Activated naive CD8-positive, alpha-beta T cell treated with anti-CD3 and anti-CD28 coated beads for 36 hours (primary cell): ENCODE results near the gene SORCS1. TPM values are rescaled to one million over a fixed set of nuclear protein-coding genes. Genes with fewer than 3 reads are reported as not detected.

Experiments
- DNase-seq: peaks from one replicate; pipeline ENCODE4 v3.0.0; 2021
- H3K27ac Mint-ChIP-seq: one replicate; pipeline ENCODE4 v1.8.0; 2022; ENCODE audit warnings: mild to moderate bottlenecking, moderate library complexity, mixed read lengths
- H3K27me3 Mint-ChIP-seq: one replicate; pipeline ENCODE4 v1.8.0; 2022; ENCODE audit warnings: mild to moderate bottlenecking, mixed read lengths
- H3K36me3 Mint-ChIP-seq: one replicate; pipeline ENCODE4 v1.8.0; 2021; ENCODE audit warnings: mild to moderate bottlenecking, mixed read lengths
- H3K4me1 Mint-ChIP-seq: one replicate; pipeline ENCODE4 v1.8.0; 2021; ENCODE audit warnings: mixed read lengths
- H3K4me3 Mint-ChIP-seq: one replicate; pipeline ENCODE4 v1.8.0; 2022; ENCODE audit warnings: mild to moderate bottlenecking, moderate library complexity, mixed read lengths
- H3K9me3 Mint-ChIP-seq: one replicate; pipeline ENCODE4 v1.8.0; 2022; ENCODE audit warnings: mixed read lengths
- total RNA-seq, 2 experiments: library from RNA; stranded (reverse); gene quantifications; one replicate each; pipeline ENCODE4 v1.2.3, GENCODE V29; 2021

Gene SORCS1
- total RNA-seq, 2 experiments from 2014 or later: not detected

- no peaks in the 10 kb centered on the region for H3K9me3 Mint-ChIP-seq
These were observed 533.3 kb downstream of the SORCS1 start for GRCh38 chr10:106631016-106631702.

GRCh38 chr10:106626371-106626770, 538.1 kb downstream of the SORCS1 start:
- no peak for DNase-seq
- H3K36me3 Mint-ChIP-seq: no peaks in the 10 kb centered on the region
- H3K9me3 Mint-ChIP-seq: no peaks in the 10 kb centered on the region
- no peak overlapping the region for H3K27ac Mint-ChIP-seq
- H3K4me3 Mint-ChIP-seq: no peak overlapping the region
- no peaks in the 10 kb centered on the region for H3K4me1 Mint-ChIP-seq
- no peaks in the 10 kb centered on the region for H3K27me3 Mint-ChIP-seq

More at GRCh38 chr10:106631016-106631702, 533.3 kb downstream of the SORCS1 start:
- H3K36me3 Mint-ChIP-seq: no peaks in the 10 kb centered on the region
- DNase-seq: no peak
- no peak overlapping the region for H3K4me3 Mint-ChIP-seq
- no peaks in the 10 kb centered on the region for H3K4me1 Mint-ChIP-seq
- no peak overlapping the region for H3K27ac Mint-ChIP-seq
- no peaks in the 10 kb centered on the region for H3K27me3 Mint-ChIP-seq

- Mint-ChIP-seq H3K9me3 (no peaks in the 10 kb centered on the region), H3K4me3 (no peak overlapping the region), H3K4me1 (no peaks in the 10 kb centered on the region), H3K27me3 (no peaks in the 10 kb centered on the region), H3K36me3 (no peaks in the 10 kb centered on the region), H3K27ac (no peak overlapping the region)
- DNase-seq: no peak
These were observed 538.8 kb downstream of the SORCS1 start for GRCh38 chr10:106625751-106626150.

GRCh38 chr10:106619346-106619745, 545.2 kb downstream of the SORCS1 start:
- no peak for DNase-seq

GRCh38 chr10:106618646-106619045, 545.9 kb downstream of the SORCS1 start:
- Mint-ChIP-seq H3K4me1 (no peaks in the 10 kb centered on the region), H3K36me3 (no peaks in the 10 kb centered on the region), H3K9me3 (no peaks in the 10 kb centered on the region), H3K27ac (no peak overlapping the region), H3K27me3 (peaks cover 3% of the 10 kb centered on the region), H3K4me3 (no peak overlapping the region)
- no peak for DNase-seq

More at GRCh38 chr10:106619346-106619745, 545.2 kb downstream of the SORCS1 start:
- Mint-ChIP-seq H3K4me1 (no peaks in the 10 kb centered on the region), H3K4me3 (no peak overlapping the region), H3K27ac (no peak overlapping the region), H3K36me3 (no peaks in the 10 kb centered on the region), H3K27me3 (no peaks in the 10 kb centered on the region), H3K9me3 (no peaks in the 10 kb centered on the region)

- no peak overlapping the region for H3K27ac Mint-ChIP-seq
- H3K36me3 Mint-ChIP-seq: no peaks in the 10 kb centered on the region
These were observed 549.4 kb downstream of the SORCS1 start for GRCh38 chr10:106615081-106615480.

GRCh38 chr10:106614293-106614692, 550.2 kb downstream of the SORCS1 start:
- Mint-ChIP-seq H3K27me3 (peaks cover 4% of the 10 kb centered on the region), H3K36me3 (no peaks in the 10 kb centered on the region), H3K27ac (no peak overlapping the region), H3K9me3 (no peaks in the 10 kb centered on the region), H3K4me1 (no peaks in the 10 kb centered on the region), H3K4me3 (no peak overlapping the region)
- DNase-seq: no peak

More at GRCh38 chr10:106615081-106615480, 549.4 kb downstream of the SORCS1 start:
- H3K27me3 Mint-ChIP-seq: peaks cover 4% of the 10 kb centered on the region
- no peaks in the 10 kb centered on the region for H3K4me1 Mint-ChIP-seq
- H3K9me3 Mint-ChIP-seq: no peaks in the 10 kb centered on the region
- no peak for DNase-seq
- H3K4me3 Mint-ChIP-seq: no peak overlapping the region

- DNase-seq: no peak
- Mint-ChIP-seq H3K36me3 (no peaks in the 10 kb centered on the region), H3K9me3 (no peaks in the 10 kb centered on the region), H3K4me3 (no peak overlapping the region), H3K4me1 (no peaks in the 10 kb centered on the region), H3K27me3 (peaks cover 4% of the 10 kb centered on the region), H3K27ac (no peak overlapping the region)
These were observed 552.1 kb downstream of the SORCS1 start for GRCh38 chr10:106612381-106612780.

- Mint-ChIP-seq H3K27me3 (peaks cover 4% of the 10 kb centered on the region), H3K36me3 (no peaks in the 10 kb centered on the region), H3K4me3 (no peak overlapping the region), H3K4me1 (no peaks in the 10 kb centered on the region), H3K27ac (no peak overlapping the region), H3K9me3 (no peaks in the 10 kb centered on the region)
- DNase-seq: no peak
These were observed 554.8 kb downstream of the SORCS1 start for GRCh38 chr10:106609470-106610266.

GRCh38 chr10:106608066-106608465, 556.4 kb downstream of the SORCS1 start:
- no peaks in the 10 kb centered on the region for H3K36me3 Mint-ChIP-seq
- no peaks in the 10 kb centered on the region for H3K27me3 Mint-ChIP-seq
- no peak overlapping the region for H3K4me3 Mint-ChIP-seq
- no peaks in the 10 kb centered on the region for H3K4me1 Mint-ChIP-seq
- H3K9me3 Mint-ChIP-seq: no peaks in the 10 kb centered on the region
- no peak overlapping the region for H3K27ac Mint-ChIP-seq
- no peak for DNase-seq

- Mint-ChIP-seq H3K4me3 (no peak overlapping the region), H3K27ac (no peak overlapping the region), H3K4me1 (no peaks in the 10 kb centered on the region), H3K9me3 (peaks cover 1% of the 10 kb centered on the region), H3K36me3 (no peaks in the 10 kb centered on the region), H3K27me3 (no peaks in the 10 kb centered on the region)
- DNase-seq: no peak
These were observed 569.2 kb downstream of the SORCS1 start for GRCh38 chr10:106595281-106595680.

GRCh38 chr10:106593876-106594275, 570.6 kb downstream of the SORCS1 start:
- Mint-ChIP-seq H3K4me3 (no peak overlapping the region), H3K4me1 (no peaks in the 10 kb centered on the region), H3K9me3 (peaks cover 1% of the 10 kb centered on the region), H3K27me3 (no peaks in the 10 kb centered on the region), H3K36me3 (no peaks in the 10 kb centered on the region), H3K27ac (no peak overlapping the region)
- DNase-seq: no peak

GRCh38 chr10:106592396-106592795, 572.1 kb downstream of the SORCS1 start:
- peaks cover 1% of the 10 kb centered on the region for H3K9me3 Mint-ChIP-seq

GRCh38 chr10:106582291-106582690, 582.2 kb downstream of the SORCS1 start:
- Mint-ChIP-seq H3K4me1 (no peaks in the 10 kb centered on the region), H3K27me3 (no peaks in the 10 kb centered on the region), H3K36me3 (no peaks in the 10 kb centered on the region), H3K27ac (no peak overlapping the region), H3K4me3 (no peak overlapping the region), H3K9me3 (peaks cover 3% of the 10 kb centered on the region)
- no peak for DNase-seq

More at GRCh38 chr10:106592396-106592795, 572.1 kb downstream of the SORCS1 start:
- Mint-ChIP-seq H3K36me3 (no peaks in the 10 kb centered on the region), H3K4me3 (no peak overlapping the region), H3K27me3 (no peaks in the 10 kb centered on the region), H3K4me1 (no peaks in the 10 kb centered on the region), H3K27ac (no peak overlapping the region)
- DNase-seq: no peak

GRCh38 chr10:106577756-106578155, 586.8 kb downstream of the SORCS1 start:
- H3K4me1 Mint-ChIP-seq: no peaks in the 10 kb centered on the region
- no peaks in the 10 kb centered on the region for H3K27me3 Mint-ChIP-seq
- no peaks in the 10 kb centered on the region for H3K36me3 Mint-ChIP-seq
- no peak overlapping the region for H3K4me3 Mint-ChIP-seq
- DNase-seq: no peak
- peaks cover 2% of the 10 kb centered on the region for H3K9me3 Mint-ChIP-seq
- H3K27ac Mint-ChIP-seq: no peak overlapping the region
